DMS114 treated with DMSO at 0.1 percent for 48 hours (cell line): ENCODE results near the gene PCDH9.

ENCODE experiments used
- DNase-seq: peaks from one replicate; lab custom pipeline; 2025; ENCODE audit not compliant: unreplicated experiment; lab: John Stamatoyannopoulos, UW

The PCDH9 gene

DNA sequence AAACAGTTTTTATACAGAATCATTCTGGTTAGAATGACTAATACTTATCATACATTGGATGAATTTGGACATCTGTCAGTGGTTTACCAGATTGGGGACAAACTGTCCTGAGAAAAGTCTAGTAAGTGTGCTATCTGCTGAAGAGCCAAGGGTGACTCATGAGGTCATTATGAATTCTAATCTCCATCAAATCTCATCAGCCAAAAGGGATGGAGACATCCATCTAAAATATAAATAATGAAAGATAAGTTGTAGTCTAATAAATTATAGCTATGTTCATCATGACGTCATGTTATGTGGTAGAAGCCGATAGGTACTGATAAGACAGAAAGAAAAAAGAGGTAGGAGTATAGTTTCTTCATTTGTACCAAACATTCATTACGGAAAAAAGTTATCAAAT lies 804.4 kb downstream of the PCDH9 start:
- DNase-seq, result no peak

DNA sequence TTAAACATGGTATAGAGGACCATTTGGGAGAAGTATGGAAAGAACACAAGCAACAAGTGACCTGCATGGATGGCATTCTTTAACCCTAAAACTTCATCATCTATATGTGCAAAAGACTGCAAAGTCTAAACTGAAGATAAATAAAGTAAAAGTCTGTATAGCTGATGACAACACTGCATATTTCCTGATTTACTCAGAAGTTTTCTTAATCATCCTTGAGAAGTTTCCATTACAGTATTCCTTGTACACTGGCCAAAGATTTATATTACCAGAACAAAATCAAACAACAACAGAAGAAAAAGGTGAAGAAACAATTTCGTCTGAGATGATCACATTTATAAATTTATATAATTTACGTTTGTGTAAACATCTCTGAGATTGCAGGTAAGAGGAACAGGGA lies 805.7 kb downstream of the PCDH9 start:
- no peak for DNase-seq

DNA sequence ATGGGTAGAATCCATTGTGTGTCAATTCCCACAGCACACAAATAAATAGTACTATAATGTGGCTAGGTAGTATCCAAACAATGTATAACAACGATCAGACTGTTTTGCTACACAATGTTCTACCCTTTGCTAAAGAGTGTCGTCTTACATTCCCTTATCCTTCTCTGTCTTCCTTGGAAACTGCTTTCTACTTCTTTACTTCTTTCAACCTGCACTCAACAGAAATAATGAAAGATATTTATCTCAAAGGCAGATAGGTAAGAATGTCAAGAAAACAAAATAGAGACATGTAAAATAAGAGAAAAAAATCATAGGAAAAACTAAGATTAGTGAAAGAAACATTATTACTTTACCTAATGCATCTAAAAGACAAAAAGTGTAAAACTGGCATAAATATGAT lies 814.7 kb downstream of the PCDH9 start:
- DNase-seq, result no peak

DNA sequence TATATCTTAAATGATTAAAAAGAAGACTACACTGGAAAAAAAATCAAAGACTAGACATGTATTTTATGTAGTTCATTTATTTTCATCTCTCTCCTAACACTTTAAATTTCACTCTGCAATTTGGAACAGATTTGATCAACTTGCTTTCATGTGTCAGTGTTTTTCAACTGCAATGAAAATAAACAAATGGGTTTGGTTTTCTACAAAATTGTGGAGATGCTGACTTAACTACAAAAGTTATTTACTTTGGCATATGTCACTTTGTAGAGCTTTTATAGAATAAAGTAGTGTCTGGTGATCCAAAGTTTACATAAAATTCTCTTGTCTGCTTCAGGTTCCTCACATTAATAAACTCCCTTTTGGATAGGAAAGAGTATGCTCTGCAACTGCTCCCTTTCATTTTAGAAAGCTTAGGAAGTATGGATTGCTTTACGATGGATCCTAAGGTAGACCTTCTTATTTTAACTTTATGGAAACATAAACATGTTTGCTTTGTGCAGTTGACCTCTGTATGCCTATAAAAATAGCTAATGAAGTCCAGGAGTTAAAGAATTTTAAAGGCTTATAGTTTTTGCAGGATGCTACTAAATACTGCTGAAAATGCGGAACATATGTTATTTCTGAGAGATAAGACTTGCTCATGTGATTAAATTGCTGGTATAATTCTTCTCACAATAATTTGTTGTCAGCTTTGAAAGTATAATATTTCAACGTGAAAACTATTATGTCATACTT lies 815.9 kb downstream of the PCDH9 start:
- no peak for DNase-seq

DNA sequence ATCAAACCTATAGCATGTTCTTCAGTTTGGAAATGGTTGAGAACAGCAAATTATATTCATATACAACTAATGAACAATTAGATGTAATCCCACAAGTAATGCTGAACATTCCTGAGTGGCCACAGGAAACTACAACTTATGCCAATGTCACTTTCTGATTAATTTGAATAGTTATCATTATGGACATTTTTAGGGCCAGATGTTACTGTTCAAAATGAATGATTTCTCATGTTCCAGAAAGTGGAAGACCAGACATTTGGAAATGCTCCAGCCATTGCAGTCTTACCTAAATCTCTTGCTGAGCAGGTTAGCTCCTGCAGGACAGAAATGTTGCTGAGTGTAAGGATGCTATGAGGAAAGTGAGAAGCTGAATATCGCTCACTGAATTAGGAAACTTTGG lies 819.8 kb downstream of the PCDH9 start:
- DNase-seq, result no peak

DNA sequence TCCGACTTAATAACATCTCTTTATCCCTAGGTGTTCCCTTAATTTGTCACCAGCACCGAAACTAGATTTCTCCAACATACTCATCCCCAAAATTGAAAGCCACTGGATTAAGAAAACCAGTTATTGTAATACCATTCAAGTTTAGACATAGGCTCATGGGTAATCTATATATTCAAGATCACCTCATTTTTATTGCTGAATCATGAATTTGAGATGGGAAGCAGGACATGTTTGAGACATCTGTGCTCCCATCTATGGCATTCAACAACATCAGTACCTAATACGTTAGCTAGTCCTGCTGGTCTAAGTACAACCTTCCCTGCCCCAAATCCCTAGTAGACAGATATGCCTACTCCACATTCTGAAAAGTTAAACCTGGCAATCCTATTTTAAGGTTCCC lies 820.6 kb downstream of the PCDH9 start:
- DNase-seq, result no peak

DNA sequence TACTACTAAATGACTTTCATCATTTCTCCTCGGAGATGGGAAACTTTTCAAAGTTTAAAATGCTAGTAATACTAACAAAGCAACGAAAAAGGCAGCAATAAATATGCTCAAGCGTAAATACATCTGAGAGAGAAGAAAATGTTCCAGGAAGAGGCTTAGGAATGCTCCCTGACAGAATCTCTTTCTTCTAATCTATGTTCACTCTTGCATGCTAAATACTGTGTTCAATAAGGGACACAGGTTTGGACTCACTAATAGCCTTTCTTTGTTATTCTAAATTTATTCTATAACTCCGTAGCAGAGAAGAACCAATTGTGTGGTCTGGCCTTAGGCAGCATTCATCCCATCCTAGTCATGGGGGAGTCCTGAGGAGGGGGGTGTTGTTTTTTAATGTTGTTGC lies 823.0 kb downstream of the PCDH9 start:
- no peak for DNase-seq

DNA sequence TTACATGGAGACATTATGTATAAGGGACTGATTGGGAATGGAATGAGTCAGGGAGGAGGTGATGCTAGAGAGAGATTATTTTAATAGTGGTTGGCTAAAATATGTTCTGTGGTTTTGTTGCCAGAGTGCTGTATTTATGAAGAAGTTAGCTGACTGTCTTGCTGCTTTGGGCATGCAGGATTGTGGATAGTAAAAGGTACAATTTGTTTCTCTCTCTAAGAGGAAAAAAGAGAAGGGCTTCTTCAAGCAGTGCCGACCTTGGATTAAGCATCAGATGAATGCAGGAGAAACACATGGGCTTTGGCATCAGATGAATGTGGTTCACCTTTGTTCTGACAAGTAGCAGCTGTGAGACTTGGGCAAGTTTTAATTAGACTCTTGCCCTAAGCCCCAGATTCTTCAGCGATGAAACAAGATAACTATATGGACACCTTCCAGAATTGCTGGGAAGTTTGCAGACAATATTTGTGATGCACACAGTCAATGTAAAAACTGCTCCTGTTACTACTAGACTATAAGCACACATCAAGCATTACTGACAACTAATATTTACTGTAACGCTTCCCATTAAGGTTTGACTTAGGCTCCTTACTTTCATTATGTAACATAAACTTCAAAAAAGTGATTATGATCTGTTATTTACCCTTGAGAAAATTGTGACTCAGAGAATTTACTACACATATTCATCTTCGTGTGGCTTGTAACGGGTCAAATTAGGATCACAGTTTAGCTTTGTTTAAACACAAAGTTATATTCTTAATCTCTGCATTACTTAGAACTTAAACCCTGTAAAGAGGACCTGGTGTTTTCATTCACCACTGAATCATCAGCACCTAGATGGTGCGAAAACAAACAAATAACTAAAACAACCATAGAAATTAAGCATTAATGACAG lies 824.0 kb downstream of the PCDH9 start:
- DNase-seq, result no peak

DNA sequence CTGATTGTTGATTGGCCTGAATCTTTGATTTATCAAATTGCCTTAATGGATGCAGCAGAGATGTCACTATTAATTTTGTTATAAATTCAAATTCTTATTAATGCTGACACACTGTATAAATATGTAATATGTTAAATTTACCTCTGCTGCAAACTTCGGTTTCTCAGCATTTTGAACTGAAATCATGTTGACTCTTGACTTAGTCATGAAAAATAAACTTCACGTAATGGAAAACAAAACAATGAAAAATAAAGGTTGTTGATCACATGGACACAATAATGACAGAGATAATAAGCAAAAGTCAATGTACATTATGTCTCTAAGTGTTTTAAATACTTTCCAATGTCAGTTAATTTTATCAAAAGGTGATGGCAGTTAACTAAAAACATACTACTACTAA lies 827.6 kb downstream of the PCDH9 start:
- DNase-seq, result no peak

DNA sequence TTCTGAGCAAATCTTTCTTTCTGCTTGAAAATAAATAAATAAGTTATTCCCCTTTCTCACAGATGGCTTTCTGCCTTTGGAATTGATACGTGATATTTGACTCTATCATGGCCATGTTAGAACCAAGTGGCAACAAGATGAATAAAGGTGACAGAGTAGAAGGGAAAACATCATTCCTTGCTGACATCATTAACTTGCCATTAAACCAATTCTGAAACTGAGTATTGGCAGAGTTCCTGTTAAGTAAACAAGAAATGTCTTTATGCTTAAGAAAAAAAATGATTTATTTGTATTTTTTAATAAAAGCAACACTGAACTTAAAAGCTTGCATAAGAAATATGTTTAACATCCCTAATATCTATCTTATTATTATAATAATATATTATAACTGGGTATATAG lies 828.1 kb downstream of the PCDH9 start:
- DNase-seq, result no peak

DNA sequence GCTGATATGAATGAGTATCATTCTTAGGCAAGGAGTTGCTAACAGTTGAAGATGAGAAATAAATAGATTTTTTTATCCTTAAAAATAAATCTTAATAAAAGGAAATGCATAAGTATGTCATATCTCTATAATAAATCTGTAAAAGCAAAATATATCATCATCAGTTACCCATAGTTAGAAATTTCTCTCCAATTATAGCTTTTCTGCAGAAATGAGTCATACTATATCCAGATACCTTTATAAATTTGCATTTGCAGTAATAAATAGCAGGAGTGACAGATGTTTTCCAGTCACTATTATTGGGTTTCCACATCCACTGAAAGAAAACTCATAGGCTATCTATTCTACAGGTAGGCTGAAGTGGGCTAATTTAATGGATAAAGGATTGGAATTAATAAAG lies 829.8 kb downstream of the PCDH9 start:
- DNase-seq, result no peak

DNA sequence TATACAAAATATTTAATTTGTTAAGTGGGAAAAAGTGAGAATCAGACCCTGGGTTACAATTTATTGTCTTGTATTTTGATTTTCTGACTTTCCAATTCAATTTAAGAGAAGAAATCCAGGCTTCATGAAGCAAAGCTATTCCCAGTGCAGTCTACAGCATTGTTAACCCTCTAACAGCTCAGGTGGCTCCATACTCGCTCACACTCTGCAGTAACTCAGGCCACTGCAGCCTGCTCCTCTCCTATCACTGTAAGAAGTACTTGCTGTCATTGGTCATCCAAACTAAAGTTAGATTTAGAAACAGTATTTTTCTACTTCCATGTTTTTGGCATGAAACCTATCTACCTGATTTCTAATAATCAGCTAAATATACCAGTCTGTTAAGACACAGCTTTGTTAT lies 830.3 kb downstream of the PCDH9 start:
- DNase-seq, result no peak

DNA sequence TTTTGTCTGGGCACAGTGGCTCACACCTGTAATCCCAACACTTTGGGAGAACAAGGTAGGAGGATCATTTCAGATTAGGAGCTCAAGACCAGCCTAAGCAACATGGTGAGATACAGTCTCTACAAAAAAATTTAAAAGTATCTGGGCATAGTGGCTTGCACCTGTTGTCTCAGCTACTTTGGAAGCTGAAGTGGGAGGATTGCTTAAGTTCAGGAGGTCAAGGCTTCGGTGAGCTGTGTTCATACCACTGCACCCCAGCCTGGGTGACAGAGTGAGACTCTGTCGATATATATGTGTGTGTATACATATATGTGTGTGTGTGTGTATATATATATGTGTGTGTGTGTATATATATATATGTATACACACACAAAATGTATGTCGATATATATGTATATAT lies 833.0 kb downstream of the PCDH9 start:
- DNase-seq, result no peak

DNA sequence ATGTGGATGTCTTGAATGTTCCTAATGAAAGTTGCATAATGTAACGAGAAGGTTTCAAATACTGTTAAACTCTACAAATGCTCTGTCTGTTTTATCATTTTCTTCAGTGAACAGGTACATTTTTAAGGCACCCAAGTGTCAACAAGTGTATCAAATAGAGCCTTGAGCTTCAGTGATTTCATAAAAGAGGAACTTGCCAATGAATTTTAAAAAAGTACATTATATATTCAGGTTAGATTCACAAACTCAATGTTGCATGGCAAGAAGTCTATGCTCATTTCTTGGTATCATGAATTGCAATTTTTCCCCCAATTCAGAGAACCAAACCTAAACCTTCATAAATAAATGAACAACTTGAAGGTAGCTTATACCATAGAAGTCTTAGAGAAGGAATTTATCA lies 838.8 kb downstream of the PCDH9 start:
- no peak for DNase-seq

DNA sequence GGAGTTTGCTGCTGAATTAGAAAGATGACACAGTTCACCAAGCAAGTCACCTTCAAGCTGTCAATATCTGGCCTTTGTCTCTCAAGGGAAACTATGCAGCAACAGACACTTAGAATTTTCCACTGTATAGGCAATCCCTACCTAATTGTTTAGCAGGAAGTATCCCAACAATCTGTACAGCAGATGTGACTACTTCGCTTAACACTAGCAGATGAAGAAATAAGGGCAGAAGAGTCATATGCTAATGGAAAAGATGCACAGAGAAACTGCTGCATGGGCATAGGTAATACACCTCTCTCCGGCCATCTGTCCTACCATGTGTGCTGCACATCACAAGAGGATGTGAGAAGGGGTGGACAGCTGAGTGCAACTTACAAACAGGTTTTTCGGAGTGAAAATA lies 851.2 kb downstream of the PCDH9 start:
- DNase-seq, result no peak

DNA sequence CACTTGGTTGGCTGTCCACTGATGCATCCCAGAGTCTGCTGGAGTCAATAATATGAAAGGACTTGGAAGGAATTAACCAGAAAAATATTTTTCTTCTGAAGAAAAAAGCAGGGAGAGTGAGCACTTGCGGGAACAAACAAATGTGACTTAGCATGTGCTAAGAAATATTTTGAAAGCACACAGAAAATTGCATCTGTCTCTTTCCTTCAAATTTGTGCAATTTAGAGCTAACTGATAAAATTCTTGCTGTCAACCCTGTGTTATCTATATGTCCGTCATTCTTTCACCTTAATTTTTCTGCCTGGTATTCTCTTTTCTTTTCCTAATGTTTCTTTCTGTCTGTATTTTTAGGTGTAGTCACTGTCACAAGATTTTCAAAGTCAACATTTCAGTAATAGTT lies 852.6 kb downstream of the PCDH9 start:
- no peak for DNase-seq

DNA sequence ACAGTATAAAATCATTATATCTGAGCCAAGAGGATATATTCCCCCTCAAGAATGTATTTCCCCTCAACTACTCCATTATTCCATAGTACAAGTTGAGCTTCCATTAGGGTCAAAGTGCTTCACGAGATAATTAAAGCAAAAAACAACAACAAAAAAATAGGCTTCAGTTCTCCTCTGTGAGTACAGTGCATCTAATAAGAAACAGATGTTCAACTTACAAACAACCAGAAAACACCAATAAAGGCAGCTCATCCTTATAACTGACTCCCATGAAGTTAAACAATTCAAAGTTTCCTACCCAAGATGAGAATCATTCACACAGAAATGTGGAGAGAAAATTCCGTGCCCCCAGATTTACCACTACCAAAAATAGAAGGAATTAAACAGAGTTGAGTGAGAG lies 854.4 kb downstream of the PCDH9 start:
- DNase-seq, result no peak

DNA sequence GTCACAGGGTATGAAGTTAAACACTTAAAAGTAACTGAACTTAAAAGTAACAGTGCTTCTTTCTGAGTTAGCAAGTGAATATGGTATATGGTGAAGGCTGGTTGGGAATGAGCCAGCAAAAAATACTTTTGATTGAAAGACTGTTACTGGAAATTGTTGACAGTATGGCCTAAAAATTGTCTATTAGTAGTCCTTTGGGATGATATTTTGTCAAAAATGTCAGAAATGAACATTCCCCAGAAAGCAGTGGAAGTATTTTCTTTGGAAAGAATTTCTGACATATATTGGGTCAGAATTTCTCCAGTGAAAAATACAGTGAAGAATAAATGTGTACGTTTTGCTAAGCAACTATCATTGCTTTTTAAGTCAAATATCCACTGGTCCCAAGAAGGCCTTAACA lies 860.5 kb downstream of the PCDH9 start:
- no peak for DNase-seq

DNA sequence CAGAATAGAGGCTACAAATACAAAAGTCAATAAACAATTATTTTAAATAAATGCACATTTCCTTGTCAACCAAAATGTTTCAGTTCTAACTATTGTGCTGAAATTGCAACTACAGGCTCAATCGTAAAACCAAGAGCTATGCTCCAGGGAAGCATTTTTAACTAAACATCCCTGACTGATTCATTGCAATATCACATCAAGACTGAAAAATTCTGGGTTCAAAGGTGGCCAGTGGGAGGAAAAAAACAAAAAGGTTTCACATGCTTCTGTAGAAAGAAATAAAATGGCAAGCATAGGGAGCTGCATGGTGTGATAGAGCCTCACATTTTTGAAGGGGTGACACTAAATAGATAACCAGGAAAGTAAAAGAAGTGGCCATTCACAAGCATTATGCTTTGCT lies 862.8 kb downstream of the PCDH9 start:
- no peak for DNase-seq

DNA sequence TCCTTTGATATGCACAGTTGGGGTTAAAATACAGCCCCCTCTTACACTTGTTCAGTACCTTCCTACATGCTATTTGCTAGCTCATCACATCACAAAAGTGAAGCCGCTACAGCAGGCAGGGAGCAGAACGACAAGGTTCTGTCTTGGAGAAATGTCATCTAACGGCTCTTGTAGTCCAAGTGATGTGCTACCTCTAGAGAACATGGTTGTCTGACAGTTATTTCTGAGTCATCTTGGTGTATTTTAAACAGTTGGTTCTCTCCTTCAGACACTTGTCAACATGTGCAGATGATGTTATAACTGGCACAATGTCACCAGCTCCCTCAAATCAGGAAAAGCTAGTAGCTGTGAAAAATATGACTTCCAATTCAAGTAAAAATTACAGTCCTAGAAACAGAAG lies 865.0 kb downstream of the PCDH9 start:
- no peak for DNase-seq

DNA sequence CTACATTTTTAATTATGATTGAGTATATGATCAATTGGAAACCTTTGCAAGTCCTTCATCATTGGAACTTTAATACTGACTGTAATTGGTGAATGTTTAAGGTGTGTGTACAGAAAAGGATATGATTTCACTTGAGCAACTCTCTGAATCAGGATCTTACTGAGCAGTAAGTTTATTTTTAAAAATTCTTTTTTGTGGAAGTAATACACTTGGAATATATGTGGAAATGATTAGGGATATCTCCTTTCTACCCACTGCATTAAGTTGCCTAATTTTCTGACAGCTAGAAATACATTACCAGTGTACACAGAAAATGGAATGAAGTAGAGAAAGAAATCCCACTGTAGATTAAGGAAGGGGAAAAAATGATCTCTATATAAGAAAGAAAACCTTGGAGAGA lies 865.8 kb downstream of the PCDH9 start:
- DNase-seq, result no peak

DNA sequence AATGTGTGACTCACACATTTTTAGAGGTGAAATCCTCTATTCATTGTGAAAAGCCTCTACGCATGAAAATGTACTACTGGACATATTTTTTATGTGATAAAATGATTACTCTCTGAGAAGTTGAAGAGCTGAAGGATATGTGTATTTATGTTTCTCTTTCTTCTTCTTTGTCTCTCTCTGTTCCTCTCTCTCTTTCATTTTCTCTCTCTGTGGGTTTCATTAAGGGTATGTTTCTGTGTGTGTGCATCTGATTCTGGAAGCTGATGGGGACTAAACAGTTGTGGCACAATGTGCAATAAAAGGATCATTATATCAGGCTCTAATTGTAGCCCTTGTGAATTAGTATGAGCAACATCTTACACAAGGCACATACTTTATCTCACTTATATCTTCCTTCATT lies 867.7 kb downstream of the PCDH9 start:
- no peak for DNase-seq
